Measurements from ENCODE around the gene MRPL24.

Gene MRPL24

DNA sequence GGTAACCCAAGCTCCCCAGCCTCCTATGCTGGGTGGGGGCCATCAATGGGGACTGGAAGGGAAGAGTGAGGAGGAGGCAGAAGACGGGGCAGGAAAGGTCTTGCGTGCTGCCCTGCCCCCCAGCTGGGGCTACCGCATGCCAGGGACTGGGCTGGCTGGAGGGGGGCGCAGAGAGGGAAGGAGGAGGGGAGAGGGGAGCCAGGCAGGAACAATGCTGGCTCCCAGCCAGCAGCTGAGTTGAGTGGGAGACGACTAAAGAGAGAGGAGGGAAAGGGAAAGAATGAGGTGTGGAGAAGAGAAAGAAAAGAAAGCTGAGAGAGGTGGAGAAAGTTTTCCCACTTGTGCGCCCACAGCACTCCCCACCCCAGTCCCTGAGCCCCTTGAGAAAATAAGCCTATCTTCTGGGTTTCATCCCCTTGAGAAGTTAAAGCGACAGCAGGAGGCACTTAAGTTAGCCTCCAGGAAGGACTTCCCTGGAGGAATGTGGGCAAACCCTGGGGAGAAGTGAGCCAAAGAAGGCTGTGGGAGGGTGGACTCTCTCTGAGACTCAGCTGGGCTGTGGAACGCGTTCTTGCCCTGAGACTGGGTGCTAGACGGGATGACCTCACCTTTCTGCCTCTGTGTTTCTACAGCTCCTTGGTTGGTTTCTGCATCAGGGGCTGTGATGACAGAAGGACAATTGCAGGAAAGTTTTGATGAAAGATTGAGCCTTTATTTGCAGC lies 50.8 kb downstream of the MRPL24 start:
- DNase-seq = no peak

DNA sequence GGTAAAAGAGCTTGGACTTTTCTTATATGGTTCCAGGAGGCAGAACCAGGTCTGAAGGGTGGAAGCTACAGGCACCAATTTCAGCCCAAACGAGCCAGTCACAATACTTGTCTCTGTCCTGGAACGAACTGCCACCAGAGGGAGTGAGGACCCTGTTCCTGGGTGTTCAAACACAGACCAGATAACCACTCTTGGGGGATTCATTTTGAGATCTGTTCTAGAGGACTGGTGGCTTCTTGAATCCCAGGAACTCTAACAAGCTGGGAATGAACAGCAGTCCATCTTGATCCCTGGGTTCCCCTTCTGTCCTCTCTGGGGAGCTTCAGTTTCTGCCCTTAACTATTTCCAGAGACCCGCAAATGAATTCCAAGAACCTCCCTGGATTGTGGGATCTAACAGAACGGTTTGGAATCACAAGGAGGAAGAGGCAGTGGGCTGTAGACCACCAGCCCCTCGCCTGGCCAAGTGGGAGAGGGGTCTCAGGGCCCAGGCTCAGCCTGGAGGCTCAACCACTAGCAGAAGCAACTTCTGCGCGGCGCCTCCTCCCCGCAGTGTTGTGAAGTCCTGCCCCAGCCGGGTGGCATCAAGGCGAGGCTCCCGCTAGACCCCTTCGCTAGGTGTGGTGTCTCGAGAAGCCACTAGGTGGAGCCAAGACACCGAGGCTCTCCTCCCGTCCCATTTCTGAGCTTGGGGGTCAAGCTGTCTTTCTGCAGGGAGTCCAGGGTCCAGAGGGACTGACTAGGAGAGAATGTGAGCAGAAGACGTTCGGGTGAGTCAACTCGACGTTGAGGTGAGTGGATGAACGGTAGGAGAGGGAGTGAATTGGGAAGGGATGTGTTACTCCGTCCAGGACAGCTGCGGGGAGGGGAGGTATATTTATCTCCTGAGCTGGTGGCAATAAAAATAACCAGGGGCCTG lies 51.6 kb downstream of the MRPL24 start:
- DNase-seq = peak; percentile 85
